Stimulated activated CD4-positive, alpha-beta T cell treated with anti-CD3 and anti-CD28 coated beads, Interleukin-12 subunit alpha, Interleukin-12 subunit beta, amount 100 ng/mL, for 24 hours (primary cell): ENCODE measurements around the gene STIM1.
"Not testable (repeated sequence)": the region's sequence is repeated elsewhere in the genome, so short reads cannot be mapped to it uniquely, and the experiment has no call there.

Experiments
- DNase-seq, 2 experiments: peaks; one replicate each; pipeline ENCODE4 v3.0.0-alpha.2; 2020; ENCODE audit warnings: low read depth in 2 of 2

Gene STIM1

GRCh38 chr11:4026389-4026788 lies 170.9 kb downstream of the STIM1 start:
- no peak for DNase-seq

GRCh38 chr11:4027746-4028145 lies 172.3 kb downstream of the STIM1 start:
- DNase-seq = no peak

GRCh38 chr11:4030197-4030596 lies 174.7 kb downstream of the STIM1 start:
- no peak for DNase-seq

- no peak for DNase-seq
These were observed 176.6 kb downstream of the STIM1 start for GRCh38 chr11:4032097-4032496.

- no peak for DNase-seq
These were observed 180.5 kb downstream of the STIM1 start for GRCh38 chr11:4035985-4036384.

GRCh38 chr11:4039011-4039410 lies 183.5 kb downstream of the STIM1 start:
- no peak for DNase-seq

GRCh38 chr11:4040461-4040860 lies 185.0 kb downstream of the STIM1 start:
- DNase-seq = no peak

GRCh38 chr11:4041731-4042391 lies 186.4 kb downstream of the STIM1 start:
- DNase-seq = no peak

GRCh38 chr11:4044976-4045646 lies 189.6 kb downstream of the STIM1 start:
- DNase-seq = no peak

- DNase-seq = no peak
These were observed 192.9 kb downstream of the STIM1 start for GRCh38 chr11:4048340-4048739.

GRCh38 chr11:4049006-4049405 lies 193.5 kb downstream of the STIM1 start:
- DNase-seq = no peak

- DNase-seq = no peak
These were observed 194.7 kb downstream of the STIM1 start for GRCh38 chr11:4050138-4050537.

GRCh38 chr11:4053200-4053599 lies 197.7 kb downstream of the STIM1 start:
- DNase-seq = not testable (repeated sequence)

GRCh38 chr11:4054643-4055042 lies 199.2 kb downstream of the STIM1 start:
- no peak for DNase-seq

GRCh38 chr11:4059424-4059823 lies 204.0 kb downstream of the STIM1 start:
- DNase-seq = no peak

- DNase-seq = no peak
These were observed 204.9 kb downstream of the STIM1 start for GRCh38 chr11:4060182-4060923.

GRCh38 chr11:4061700-4062099 lies 206.2 kb downstream of the STIM1 start:
- no peak for DNase-seq

GRCh38 chr11:4063348-4063747 lies 207.9 kb downstream of the STIM1 start:
- no peak for DNase-seq

- DNase-seq = no peak
These were observed 209.0 kb downstream of the STIM1 start for GRCh38 chr11:4064278-4064955.

GRCh38 chr11:4065086-4065485 lies 209.6 kb downstream of the STIM1 start:
- DNase-seq = no peak

- DNase-seq = no peak
These were observed 210.3 kb downstream of the STIM1 start for GRCh38 chr11:4065601-4066377.

GRCh38 chr11:4066910-4067309 lies 211.4 kb downstream of the STIM1 start:
- DNase-seq = no peak
